Adrenal gland (tissue), 12 donors: ENCODE results near the gene ERICH3. TPM values are rescaled to one million over a fixed set of nuclear protein-coding genes. Genes with fewer than 3 reads are reported as not detected.

ENCODE experiments used
- DNase-seq, 7 donors: peaks; one replicate each; pipeline ENCODE4 v3.0.0-alpha.2; 2019 to 2020
- H3K27ac ChIP-seq, 5 donors: fragments of 200-600 bp; sonication (generic) in 4 of 5; 1 replicate in 3 of 5; 2 replicates in 2 of 5; pipeline versions ENCODE4 v1.5.1 to v1.8.0; 2016 to 2020; ENCODE audit warnings: mild to moderate bottlenecking in 1 of 5
- H3K27me3 ChIP-seq: fragments of 200-600 bp; 2 replicates; pipeline ENCODE4 v1.8.0; 2021
- H3K36me3 ChIP-seq, 2 donors: fragments of 200-600 bp; replicated peaks in 1 of 2; 1 replicate in 1 of 2; 2 replicates in 1 of 2; pipeline versions ENCODE4 v1.5.1 to v1.8.0; 2018 to 2022
- H3K4me1 ChIP-seq, 2 donors: fragments of 200-600 bp; replicated peaks in 1 of 2; 1 replicate in 1 of 2; 2 replicates in 1 of 2; pipeline versions ENCODE4 v1.5.1 to v1.8.0; 2018 to 2021
- H3K4me3 ChIP-seq, 4 donors: fragments of 200-600 bp; sonication (generic) in 3 of 4; one replicate each; pipeline ENCODE4 v1.5.1; 2016 to 2018
- H3K9me3 ChIP-seq, 3 donors: fragments of 200-600 bp; sonication (generic) in 1 of 3; replicated peaks in 1 of 3; 1 replicate in 2 of 3; 2 replicates in 1 of 3; pipeline versions ENCODE4 v1.5.1 to v1.8.0; 2016 to 2021
- CTCF ChIP-seq, 6 experiments: fragments of 450-650 bp in 4 of 6; fragments of 200-600 bp in 2 of 6; sonication (generic) in 1 of 6; IDR thresholded peaks; 1 replicate in 5 of 6; 2 replicates in 1 of 6; pipeline versions ENCODE4 v1.5.1 to v1.8.0; 2016 to 2021; ENCODE audit warnings: antibody characterized with exemption in 6 of 6, mild to moderate bottlenecking in 2 of 6, moderate library complexity in 1 of 6
- POLR2A ChIP-seq, 2 donors: fragments of 450-650 bp; IDR thresholded peaks; one replicate each; pipeline ENCODE4 v1.6.1; 2017; ENCODE audit warnings: antibody characterized with exemption in 2 of 2, mild to moderate bottlenecking in 2 of 2, moderate library complexity in 1 of 2
- WGBS, 4 donors: extraction: QIAGEN DNeasy Blood & Tissue Kit in 2 of 4; methylation state at CpG; one replicate each; pipeline versions ENCODE4 v1.1.5 to v1.1.7; 2013 to 2017; 5-methylcytosine and 5-hydroxymethylcytosine counted together
- intact Hi-C, 2 donors: fragments of 100-400 bp; cut with DNase I; formaldehyde crosslinking; loops; one replicate each; pipeline versions ENCODE4 v1.14.1 to v1.15.0; 2022 to 2023
- polyA plus RNA-seq, 3 donors: library from polyadenylated mRNA; stranded (reverse); fragments of 200-250 nt in 2 of 3; fragments of 350-450 nt in 1 of 3; fragmentation: Illumina TruSeq in 1 of 3; extraction: RNeasy Lipid Tissue Mini Kit (QIAGEN cat#74804) in 1 of 3; gene quantifications; one replicate each; pipeline ENCODE4 v1.2.3, GENCODE V29; 2013 to 2014
- total RNA-seq, 9 donors: library from RNA; depleted of rRNA in 4 of 9; stranded (reverse); fragments of >200 nt in 4 of 9; fragments of 120-200 nt in 1 of 9; fragmentation: NEBNext Ultra II Directional in 1 of 9; extraction: Animal tissue kit (Norgen Biotek cat#: 25700) in 1 of 9; gene quantifications; one replicate each; pipeline versions ENCODE4 v1.1.0 to v1.2.4, GENCODE V29; 2013 to 2023
- donor health status: healthy with polysubstance abuse.
- donor health status: Bipolar disorder and iron deficiency.
- donor health status: DM: yes; HTN: yes; CAD: no.
- donor health status: DM: no; HTN: no; CAD: no.
- donor health status: DM: no; HTN: no; CAD: no.
- donor health status: DM: yes; HTN: yes; CAD: no.

Gene ERICH3
- total and polyA plus RNA-seq, 12 donors, result 0.09 to 9.6 (median 1.1) TPM; not detected in 1

- no peak for DNase-seq
- no peak overlapping the region for H3K4me3 ChIP-seq
- TF ChIP-seq CTCF (IDR thresholded peaks at IDR 0.05) (no peak), POLR2A (IDR thresholded peaks at IDR 0.05) (no peak)
- H3K36me3 ChIP-seq, result peaks cover 0 to 11% of the 10 kb centered on the region in 2 donors
- H3K27me3 ChIP-seq, result no peaks in the 10 kb centered on the region
- no peak overlapping the region for H3K27ac ChIP-seq
- H3K4me1 ChIP-seq, result no peaks in the 10 kb centered on the region
- intact Hi-C loops, result no loop called here
- WGBS, 4 donors, result 58 to 96% (median 80%) methylated on average over 1 of the region's 1 CpG
- no peaks in the 10 kb centered on the region for H3K9me3 ChIP-seq
These were observed 41.6 kb upstream of the ERICH3 start for GRCh38 chr1:74715236-74715502.

DNA sequence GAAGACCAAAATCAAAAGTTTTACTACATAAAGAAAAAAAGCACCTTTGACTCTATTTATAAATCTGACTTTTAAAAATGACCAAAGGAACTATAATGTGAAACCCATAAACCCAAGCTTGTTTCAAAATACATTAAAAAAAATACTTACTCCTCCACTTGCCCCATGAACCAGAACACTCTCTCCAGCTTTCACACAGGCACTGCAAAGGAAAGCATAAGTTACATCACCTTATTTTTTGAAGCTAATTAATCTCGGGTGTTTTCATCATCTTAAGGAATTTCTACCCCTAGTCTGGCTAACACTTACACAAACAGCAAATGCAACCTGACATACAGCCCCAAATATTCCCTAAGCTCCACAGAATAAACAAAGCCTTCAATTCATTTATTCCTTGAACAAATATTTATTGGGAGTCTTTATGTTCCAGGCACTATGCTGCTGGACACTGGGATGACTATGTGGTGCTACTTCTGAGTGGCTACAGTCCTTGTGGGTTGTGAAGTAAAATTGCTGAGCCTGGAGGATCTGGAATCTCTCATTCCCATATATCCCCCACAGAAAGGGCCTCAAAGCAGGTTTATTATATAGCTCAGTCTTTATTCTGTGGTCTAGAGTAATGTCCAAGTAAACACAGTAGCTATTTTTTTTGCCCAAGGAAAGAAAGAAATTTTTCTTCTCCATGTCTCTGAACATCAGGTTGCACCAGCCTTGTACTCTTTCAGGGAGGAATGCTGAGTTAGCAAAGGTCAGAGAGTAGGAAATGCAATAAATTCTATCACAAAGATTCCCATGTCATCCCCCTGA lies 41.0 kb upstream of the ERICH3 start:
- DNase-seq, result no peak
- Histone ChIP-seq H3K36me3 (peaks cover 0 to 8% of the 10 kb centered on the region in 2 donors), H3K27me3 (no peaks in the 10 kb centered on the region), H3K27ac (no peak overlapping the region), H3K4me1 (no peaks in the 10 kb centered on the region), H3K4me3 (no peak overlapping the region), H3K9me3 (no peaks in the 10 kb centered on the region)
- 74 to 88% (median 84%) methylated on average over 1 of the region's 1 CpG for WGBS, 4 donors
- no peak for TF ChIP-seq CTCF (IDR thresholded peaks at IDR 0.05)
- no peak for TF ChIP-seq POLR2A (IDR thresholded peaks at IDR 0.05)
- intact Hi-C loops, result no loop called here

- Histone ChIP-seq H3K4me3 (no peak overlapping the region), H3K9me3 (no peaks in the 10 kb centered on the region), H3K36me3 (no peaks in the 10 kb centered on the region), H3K4me1 (no peaks in the 10 kb centered on the region), H3K27me3 (no peaks in the 10 kb centered on the region), H3K27ac (no peak overlapping the region)
- no peak for DNase-seq
- WGBS, 4 donors, result 87 to 93% (median 91%) methylated on average over 3 of the region's 3 CpGs
- intact Hi-C loops, result no loop called here
- no peak for TF ChIP-seq CTCF (IDR thresholded peaks at IDR 0.05)
- no peak for TF ChIP-seq POLR2A (IDR thresholded peaks at IDR 0.05)
These were observed 40.3 kb upstream of the ERICH3 start for GRCh38 chr1:74713849-74714248.

DNA sequence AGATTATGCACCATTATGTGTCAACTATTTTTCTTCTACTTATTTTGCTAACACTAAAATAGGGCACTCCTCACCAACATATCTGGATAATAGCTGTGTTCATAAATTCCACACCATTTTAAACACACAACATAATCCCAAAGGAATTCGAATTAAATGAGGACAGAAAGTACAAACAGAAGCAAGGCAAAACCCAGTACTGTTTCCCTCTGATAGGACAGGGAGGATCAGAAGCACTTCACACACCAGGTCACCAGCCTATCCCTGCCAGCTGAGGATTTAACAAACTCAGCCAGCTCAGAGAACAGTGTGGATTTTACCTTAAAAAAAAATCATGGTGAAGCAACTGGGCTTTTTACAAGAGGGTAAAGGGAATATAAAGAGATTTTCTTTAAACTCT lies 39.3 kb upstream of the ERICH3 start:
- 31 to 80% (median 60%) methylated on average over 1 of the region's 1 CpG for WGBS, 4 donors
- no peak for TF ChIP-seq CTCF (IDR thresholded peaks at IDR 0.05)
- TF ChIP-seq POLR2A (IDR thresholded peaks at IDR 0.05), result no peak
- Histone ChIP-seq H3K36me3 (no peaks in the 10 kb centered on the region), H3K27me3 (no peaks in the 10 kb centered on the region), H3K4me3 (no peak overlapping the region), H3K27ac (no peak overlapping the region), H3K4me1 (no peaks in the 10 kb centered on the region), H3K9me3 (no peaks in the 10 kb centered on the region)
- DNase-seq, result no peak
- intact Hi-C loops, result no loop called here
